GM18517 (cell line): ENCODE measurements around the gene PRR13.

Source experiments
- ATAC-seq: cut with Tn5 transposase; IDR thresholded peaks from one replicate; pipeline ENCODE4 v1.9.1; 2021; ENCODE audit warnings: mild to moderate bottlenecking, moderate library complexity; ENCODE audit not compliant: unreplicated experiment

Gene PRR13

DNA sequence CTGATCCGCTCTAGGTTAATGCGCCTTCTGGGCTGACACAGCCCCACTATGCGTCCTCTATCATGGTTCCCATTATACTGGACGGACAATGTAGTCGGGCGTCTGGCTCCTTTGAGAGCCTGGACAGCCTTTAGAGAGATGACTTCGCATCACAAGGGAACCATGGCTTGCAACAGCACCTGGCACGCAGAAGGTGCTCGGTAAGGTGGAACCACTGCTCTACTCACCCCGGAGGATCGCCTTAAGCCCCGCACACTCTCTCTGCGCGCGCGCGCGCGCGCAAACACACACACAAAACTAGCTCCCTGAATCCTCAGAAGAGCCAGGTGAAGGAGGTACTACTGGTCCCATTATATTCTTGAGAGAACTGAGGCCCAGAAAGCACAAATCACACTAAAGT lies 50.7 kb downstream of the PRR13 start:
- ATAC-seq: no peak

DNA sequence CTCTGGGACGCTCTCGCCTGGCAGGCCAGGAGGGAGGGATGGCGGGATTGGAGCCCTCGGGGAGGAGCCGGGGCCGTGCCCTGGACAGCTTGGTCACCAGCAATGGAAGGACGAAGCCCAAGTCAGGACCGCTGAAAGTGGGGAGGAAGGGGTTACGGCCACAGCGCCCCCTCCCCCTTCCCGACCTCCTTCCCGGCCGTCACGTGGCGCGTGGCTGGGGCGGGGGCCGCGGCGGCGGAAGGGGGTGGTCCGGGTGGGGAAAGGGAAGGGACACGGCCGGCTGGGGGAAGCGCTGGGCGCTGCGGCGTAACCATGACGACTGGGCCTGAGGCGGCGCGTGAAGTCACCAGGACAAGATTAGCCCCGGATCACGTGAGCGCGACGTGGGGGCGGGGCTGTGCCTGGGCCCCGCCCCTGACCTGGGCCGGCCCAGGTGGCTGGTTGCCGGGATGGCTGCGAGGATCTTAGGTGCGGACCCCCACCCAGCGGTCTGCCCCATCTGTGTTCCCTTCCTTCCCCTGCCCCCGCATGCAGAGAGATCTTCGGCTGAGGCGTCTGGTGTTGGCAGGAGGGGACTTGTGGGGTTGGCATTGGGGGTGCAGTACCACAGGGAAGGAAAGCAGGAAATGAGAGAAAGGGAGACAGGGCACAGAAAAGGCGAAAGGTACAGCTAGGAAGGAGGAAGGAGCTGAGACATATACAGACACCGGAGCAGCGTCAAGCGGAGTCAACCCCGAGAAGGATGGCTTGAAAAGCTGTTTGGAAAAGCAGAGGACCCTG lies 51.5 kb downstream of the PRR13 start:
- ATAC-seq: no peak

DNA sequence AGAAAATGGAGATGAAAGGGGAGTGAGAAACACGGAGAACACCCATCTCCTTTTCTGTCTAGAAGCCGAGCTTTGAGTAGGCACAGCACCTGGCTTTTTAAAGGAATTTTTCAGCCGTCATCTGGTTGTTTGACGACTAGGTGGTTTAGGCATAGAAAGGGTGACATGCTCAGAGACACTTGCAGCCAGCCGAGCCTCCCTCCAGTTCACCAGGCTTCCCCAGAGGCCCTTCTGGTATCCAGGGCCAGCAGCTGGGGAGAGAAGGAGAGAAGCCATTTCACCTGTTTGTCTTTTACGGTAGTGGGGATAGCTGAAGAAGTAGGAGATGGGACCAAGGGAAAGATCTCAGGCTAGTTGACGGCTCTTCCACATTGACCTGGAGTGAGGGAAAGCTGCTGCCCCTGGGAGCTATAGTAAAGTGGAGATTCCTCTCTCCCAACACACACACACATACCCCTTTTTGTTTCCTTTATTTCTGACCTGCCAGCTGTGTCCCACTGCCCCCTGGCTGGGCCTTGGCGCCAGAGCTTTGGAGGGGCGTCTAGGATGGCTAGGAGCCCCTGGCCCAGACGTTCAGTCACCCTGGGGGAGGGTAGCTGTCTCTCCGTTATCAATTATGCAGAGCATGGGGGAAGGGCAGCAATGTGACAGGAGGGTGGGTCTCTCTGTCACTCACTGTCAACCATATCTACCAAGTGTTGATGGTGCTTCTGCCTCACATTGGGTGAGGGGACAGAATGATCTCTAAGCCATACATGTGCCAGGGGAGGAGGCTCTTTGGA lies 52.3 kb downstream of the PRR13 start:
- ATAC-seq: no peak
